ENCODE results near the gene UGT1A6.

UGT1A6 gene

DNA sequence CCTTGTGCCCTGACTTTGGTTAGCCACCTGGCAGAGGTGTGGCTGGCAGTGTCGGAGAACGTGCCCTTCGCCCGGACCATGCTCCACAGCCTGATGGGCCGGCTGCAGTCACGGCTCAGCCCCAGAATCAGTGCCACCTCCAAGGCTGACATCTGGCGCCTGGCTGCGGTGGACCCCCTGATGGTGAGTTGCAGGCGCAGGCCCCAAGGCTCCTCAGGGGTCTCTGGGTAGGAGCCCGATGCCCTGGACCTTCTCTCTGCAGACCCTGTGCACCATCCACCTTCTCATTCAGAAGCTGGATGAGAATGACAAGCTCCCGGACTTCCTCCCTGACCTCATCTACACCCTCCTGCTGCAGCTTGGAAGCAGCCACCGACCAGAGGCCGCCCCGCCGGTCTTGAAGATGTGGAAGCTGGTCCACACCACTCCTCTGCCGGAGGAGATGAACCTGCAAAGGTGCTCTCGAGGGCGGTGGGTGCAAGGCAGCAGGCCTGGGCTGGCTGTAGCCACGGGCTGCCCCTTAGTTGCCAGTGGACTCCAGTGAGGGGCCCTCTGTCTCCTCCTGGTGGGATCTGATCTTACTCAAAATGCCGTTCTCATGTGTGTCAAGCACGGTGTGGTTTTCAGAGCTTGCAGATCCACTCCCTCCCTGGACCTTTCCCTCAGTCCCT, 129.5 kb downstream of the UGT1A6 start:
- DNase-seq = no peak

Measured in hematopoietic multipotent progenitor cell treated with erythropoietin and hydrocortisone succinate and interleukin-3 and kit ligand, for 8 days (in vitro differentiated cells).